Kidney capillary endothelial cell (primary cell): ENCODE data around the gene TSPAN3.

Source experiments
- DNase-seq: peaks from one replicate; pipeline ENCODE4 v3.0.0-alpha.2; 2018; ENCODE audit warnings: low spot score

Gene TSPAN3

GRCh38 chr15:77052556-77052955 lies 18.4 kb downstream of the TSPAN3 start:
- no peak for DNase-seq

DNA sequence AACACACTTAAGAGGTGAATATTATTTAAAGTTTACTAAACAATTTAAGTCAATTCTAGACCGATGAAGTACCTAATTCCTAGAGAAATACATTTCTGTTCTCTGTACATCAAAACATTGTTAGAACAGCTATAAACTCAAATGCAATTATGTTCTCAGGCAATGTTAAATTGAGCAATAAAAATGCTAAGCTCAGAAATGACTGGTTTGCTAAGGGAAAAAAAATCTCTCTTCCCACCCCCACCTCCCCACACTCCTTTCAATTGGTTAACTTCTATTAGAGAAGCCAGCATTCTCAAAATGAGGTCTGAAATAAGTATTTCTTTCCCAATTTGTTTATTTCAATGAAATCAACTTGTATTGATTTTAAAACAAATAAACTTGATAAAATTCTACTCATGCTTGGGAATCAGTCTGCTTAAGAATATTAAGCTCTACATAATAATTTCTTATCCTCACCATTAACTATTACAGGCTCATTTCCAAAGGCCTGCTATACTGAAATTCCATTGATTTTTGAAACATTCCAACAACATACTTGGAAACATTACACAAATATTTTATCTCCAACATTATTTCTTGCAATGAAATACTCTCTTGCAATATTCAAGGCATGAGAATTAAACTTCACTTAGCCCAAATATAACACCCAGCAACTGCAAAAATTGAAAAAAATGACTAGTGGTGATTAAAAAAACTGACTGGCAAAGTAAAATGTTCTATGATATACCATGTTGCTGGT lies 22.6 kb downstream of the TSPAN3 start:
- no peak for DNase-seq

- DNase-seq, result no peak
These were observed 24.1 kb downstream of the TSPAN3 start for GRCh38 chr15:77046704-77047412.

GRCh38 chr15:77045985-77046384 lies 24.9 kb downstream of the TSPAN3 start:
- no peak for DNase-seq

GRCh38 chr15:77044228-77045042 lies 26.5 kb downstream of the TSPAN3 start:
- no peak for DNase-seq

DNA sequence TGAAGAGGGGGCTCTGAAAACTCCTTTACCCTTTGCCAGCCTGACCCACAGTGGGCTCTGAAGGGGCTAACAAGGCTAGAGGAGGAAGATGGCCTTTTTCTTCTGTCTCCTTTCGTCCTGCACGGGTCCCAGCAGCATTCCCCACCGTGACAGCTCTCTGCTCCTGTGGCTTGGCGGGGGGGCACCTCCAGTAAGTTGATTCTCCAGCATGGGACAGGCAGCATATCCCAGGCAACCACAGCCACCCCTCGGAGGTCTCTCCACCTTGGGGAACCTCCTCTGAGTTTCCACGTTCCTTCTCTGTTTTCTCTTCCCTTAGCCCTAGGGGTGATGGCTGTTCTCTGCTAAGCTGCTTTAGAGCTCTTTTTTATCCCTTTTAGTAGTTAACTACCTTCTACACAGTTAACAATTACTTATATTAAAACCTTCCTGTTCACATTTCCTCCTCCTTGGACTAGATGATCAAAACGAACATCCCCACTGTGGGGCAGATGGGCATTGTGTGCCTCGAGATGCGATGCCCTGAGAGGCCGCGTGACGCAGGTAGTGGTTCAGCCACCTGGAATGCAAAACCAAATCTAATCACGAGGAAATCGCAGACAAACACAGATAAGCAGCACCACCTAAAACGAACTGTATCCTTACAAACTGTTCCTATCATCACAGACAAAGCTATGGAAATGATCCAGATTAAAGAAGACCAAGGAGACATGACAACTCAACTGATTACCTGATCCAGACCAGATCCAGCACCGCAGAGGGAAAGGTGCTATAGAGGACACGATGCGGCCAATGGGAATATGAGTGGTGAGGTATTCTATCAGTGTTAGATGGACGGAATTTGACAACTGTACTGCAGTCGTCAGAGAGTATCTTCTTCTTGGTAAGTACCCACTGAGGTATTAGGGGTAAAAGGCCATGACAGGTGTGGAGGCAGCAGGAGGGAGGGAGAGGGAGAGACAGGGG lies 27.7 kb downstream of the TSPAN3 start:
- no peak for DNase-seq

GRCh38 chr15:77042245-77042919 lies 28.5 kb downstream of the TSPAN3 start:
- DNase-seq, result no peak

DNA sequence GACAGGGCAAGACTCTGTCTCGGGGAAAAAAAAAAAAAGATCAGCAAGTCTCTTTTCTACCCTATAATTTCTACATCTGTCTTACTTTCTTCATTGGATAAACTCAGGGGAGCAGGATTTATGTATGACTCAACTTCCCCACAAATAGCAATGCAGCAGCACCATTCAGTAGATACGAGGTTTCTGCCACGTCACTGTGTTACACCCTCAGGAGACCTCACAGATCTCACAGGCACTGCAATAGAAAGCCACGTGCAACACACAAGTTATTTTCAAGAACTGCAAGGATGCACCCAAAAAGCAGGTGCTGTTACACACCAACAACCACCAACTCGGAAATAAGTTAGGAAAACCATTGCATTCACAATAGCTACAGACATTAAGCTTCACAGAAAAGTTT lies 30.2 kb downstream of the TSPAN3 start:
- DNase-seq, result no peak

GRCh38 chr15:77039848-77040247 lies 31.1 kb downstream of the TSPAN3 start:
- DNase-seq, result no peak

DNA sequence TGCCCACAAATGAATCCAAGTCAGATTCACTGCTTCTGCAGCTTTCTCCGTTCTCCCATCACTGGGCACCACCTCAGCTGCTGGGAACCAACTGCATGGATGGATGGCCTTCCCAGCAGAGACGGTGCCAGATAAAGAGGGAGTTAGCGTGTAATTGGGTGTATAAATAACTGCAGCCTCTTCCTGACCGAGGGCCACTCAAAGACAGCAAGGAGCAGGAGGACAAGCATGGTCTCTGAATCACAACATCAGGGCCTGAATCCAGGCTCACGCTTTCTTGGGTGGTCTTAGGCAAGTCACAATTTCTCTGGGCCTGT lies 31.7 kb downstream of the TSPAN3 start:
- DNase-seq, result no peak

GRCh38 chr15:77038312-77039216 lies 32.3 kb downstream of the TSPAN3 start:
- DNase-seq, result no peak

DNA sequence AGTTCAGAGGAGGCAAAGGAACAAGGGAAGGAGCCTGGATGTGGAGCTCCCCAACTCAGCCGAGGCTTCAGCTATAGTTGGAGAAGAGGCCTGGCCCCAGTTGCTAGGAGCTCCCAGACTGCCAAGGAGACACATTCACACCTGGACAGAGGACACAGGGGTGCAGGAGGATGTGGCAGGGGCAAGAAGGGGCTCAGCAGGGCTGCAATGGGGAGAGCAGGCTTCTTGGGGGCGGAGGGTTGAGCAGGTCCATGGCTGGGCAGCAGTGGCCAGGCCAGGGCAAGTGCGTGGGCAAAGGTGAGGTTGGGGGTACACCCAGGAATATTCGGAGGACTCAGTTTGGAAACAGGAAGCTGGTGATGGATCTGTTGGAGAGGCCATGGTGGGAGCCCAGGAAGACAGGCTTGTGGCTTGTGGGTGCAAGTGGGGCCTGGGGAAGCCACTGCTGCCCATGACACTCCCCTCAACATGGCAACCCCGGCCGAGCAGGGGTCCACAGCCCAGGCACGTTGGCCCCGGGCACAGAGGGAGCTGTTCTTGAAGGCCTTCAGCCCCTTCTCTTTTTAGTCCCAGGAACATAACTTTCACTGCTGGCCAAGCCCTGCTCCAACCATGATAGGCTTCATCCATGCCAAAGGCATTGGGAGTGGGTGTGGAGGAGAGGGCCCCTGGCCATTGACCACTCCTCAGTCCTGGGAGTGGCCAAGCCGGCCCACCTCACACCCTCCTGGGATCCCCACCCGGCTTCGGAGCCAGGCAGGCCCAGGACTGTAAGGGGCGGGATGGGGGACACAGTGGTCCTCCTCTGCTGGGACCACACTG lies 33.3 kb downstream of the TSPAN3 start:
- no peak for DNase-seq

GRCh38 chr15:77036537-77037387 lies 34.1 kb downstream of the TSPAN3 start:
- no peak for DNase-seq

DNA sequence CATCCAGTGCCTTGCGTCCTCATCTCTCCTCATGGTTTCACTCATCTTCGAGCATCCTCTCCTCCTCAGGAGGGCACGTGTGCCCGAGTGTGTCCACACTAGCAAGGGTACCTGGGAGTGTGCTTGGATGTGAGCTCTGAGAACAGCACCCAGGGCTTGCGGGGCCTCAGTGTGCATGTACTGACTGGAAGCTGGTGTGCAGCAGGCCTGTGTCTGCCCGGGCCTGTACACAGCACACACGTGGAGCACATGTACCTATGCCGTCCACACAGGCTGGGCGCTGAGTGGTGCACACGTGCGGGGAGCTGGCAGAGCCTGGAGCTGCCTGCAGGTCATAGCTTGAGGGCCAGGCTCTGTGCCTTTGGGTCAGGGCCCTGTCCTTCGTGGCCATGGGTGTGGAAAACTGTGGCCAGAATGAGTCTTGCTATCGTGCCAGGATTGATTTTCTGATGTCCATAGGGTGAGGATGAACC lies 34.9 kb downstream of the TSPAN3 start:
- DNase-seq, result no peak

- DNase-seq, result no peak
These were observed 35.3 kb downstream of the TSPAN3 start for GRCh38 chr15:77035584-77035983.

- no peak for DNase-seq
These were observed 36.0 kb downstream of the TSPAN3 start for GRCh38 chr15:77034695-77035489.
